GM11168 (cell line): ENCODE data around the gene MIR17HG.
"Not testable (repeated sequence)": the region's sequence is repeated elsewhere in the genome, so short reads cannot be mapped to it uniquely, and the experiment has no call there.

Source experiments
- in situ Hi-C: fragments of 300-500 bp; cut with MboI; formaldehyde crosslinking; loops from one replicate; pipeline ENCODE4 v1.12.0; 2022; ENCODE audit warnings: low sequenced_read_pairs; ENCODE audit not compliant: unreplicated experiment

MIR17HG gene

DNA sequence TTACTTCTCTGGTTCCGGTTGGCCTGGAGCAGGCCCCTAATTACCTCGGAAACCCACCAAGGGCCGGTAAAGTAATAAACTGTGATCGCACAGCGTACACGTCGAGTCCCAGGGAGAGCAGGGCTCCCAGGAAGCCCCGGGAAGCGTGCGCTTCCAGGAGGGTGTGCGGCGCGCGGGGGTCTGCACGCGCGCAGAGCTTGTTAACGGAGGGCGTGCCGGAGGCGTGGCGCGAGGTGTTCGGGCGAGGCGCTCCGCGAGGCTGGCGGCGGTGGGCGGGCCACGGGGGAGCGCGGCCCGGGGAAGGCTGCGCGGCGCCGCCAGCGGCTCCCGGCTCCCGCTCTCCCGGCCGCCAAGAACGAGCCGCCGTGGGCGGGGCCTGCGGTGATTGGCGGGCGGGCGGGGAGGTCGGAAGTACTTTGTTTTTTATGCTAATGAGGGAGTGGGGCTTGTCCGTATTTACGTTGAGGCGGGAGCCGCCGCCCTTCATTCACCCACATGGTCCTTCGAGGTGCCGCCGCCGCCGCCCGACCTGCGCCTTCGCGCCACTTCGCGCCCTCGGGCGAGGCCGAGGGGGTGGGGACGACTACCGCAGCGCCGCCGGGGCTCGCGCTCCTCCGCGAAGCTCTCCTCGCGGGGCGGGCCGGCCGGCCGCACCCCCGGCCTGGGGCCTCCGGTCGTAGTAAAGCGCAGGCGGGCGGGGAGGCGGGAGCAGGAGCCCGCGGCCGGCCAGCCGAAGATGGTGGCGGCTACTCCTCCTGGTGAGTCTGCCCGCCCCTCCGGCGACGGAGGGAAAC, at the start of gene MIR17HG:
Gene MIR17HG (plus strand): TSS at position 486 of the 794 bp plus-strand sequence.
- in situ Hi-C loops = no loop called here

DNA sequence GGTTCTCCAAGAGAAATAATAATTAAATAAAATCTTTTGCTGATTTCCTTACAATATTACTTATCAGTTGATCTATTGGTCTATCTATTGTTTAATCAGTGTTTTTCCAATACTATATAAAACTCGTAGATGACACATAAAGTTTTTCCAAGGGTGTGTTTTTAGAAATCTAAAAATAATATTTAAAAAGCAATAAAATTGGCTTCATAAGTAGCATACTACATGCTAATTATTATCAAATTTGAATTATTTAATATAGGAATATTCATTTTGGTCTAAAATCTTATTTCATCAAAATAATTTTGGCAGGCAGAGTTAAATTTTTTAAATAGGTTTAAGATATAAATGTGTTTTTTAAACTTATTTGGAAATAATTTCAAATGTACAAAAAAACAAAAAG, 49.4 kb upstream of the MIR17HG start:
- in situ Hi-C loops = no loop called here

- in situ Hi-C loops = no loop called here
Observed at GRCh38 chr13:91302111-91302510, 45.4 kb upstream of the MIR17HG start.

GRCh38 chr13:91303031-91303430, 44.5 kb upstream of the MIR17HG start:
- in situ Hi-C loops = no loop called here

DNA sequence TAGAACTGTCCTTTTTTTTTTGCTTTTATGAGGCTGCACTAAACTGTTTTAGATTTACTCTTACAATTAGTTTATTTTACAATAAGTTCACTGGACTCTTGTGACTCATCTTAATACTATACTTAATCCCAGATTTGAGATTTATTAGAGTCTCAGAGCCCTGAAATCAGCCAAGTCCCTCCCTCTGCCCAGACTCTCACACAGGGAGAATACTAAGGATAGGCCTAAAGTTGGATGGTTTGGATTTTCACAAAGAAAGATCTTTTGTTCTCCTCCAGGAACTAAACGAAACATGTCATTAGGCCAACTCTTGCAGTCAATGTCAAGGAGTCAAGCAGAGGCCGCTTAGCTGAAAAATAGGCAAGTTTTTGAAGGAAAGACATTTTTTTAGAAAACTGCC, 42.7 kb upstream of the MIR17HG start:
- in situ Hi-C loops = loop anchor here (5.0 kb wide), 1 partner anchor 48 kb away; no protein-coding TSS in a partner anchor

DNA sequence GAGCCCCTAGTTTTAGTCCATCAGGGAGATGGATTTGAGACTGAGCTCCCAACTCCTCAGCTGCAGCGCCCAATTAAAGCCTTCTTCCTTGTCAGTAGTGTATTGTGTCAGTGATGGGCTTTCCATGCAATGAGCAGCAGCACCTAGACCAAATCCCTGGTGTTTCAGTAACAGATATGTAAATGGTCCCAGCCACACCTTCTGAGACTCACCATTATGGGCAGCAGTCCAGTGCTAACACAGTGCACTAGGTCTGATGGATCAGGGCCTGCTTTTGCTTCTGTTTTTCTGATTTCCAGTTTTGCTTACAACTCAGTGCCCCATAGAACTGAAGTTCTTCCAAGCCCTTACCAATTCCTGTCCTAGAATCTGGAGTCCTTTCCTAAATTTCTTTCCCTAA, 41.8 kb upstream of the MIR17HG start:
- in situ Hi-C loops = loop anchor here (5.0 kb wide), 1 partner anchor 47 kb away; no protein-coding TSS in a partner anchor

GRCh38 chr13:91307887-91308286, 39.6 kb upstream of the MIR17HG start:
- in situ Hi-C loops = loop anchor here (5.0 kb wide), 1 partner anchor 44 kb away; no protein-coding TSS in a partner anchor

GRCh38 chr13:91308299-91308698, 39.2 kb upstream of the MIR17HG start:
- in situ Hi-C loops = loop anchor here (5.0 kb wide), 1 partner anchor 44 kb away; no protein-coding TSS in a partner anchor

DNA sequence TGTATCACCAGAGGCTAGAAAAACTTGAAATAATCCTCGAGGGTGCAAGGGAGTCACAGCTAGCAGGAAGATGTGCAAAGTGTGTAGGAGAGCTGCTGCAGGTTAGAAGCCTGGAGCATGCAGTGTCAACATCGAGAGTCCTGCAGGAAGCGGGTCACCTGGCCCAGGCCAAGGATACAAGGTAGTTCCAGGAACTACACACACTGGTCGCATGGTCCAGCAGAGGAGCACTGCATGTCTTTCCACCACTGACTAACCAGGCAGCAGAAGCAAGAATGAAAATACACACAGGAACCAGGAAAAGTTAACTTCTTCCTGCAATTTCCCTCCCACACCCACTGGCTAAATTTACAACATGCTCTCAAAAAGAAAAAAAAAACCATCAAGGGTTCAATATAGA, 36.0 kb upstream of the MIR17HG start:
- in situ Hi-C loops = no loop called here

DNA sequence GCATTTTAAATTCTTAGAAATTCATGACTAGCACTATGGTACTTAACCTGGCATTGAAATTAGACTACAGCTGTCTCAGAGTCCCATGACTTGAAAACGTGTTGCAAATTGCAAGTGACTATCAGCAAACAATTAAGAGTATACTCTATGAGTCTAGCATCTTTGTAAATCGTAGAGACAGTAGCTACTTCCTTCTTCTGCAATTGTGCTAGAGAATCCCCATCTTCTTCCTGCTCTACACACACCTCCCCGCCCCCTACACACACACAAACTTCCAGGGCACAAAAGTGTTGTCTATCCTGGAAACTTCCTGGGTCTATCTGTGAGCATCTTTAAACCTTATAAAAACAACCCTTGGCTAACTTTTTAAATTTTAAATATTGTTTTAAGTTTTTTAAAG, 35.2 kb upstream of the MIR17HG start:
- in situ Hi-C loops = no loop called here

- in situ Hi-C loops = no loop called here
Observed at GRCh38 chr13:91313103-91313502, 34.4 kb upstream of the MIR17HG start.

DNA sequence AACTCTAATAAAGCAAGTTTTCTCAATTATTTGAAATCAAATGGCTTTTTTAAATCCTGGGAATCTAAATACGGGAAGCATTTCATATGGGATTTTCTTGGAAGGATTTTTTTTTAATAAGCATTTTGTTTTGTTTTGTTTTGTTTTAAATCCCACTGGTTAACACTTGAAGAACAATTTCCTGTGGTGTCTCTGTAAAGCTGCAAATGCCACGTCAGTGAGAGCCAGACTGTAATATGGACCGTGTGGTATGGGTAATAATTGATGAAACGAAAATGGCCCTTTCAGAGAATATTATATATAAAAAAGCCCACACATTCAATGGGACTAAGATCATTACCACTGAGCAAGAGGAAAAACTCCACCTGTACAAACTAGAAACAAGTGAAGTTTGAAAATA, 33.9 kb upstream of the MIR17HG start:
- in situ Hi-C loops = no loop called here

- in situ Hi-C loops = no loop called here
Observed at GRCh38 chr13:91314888-91315287, 32.6 kb upstream of the MIR17HG start.

GRCh38 chr13:91318886-91319285, 28.6 kb upstream of the MIR17HG start:
- in situ Hi-C loops = no loop called here

DNA sequence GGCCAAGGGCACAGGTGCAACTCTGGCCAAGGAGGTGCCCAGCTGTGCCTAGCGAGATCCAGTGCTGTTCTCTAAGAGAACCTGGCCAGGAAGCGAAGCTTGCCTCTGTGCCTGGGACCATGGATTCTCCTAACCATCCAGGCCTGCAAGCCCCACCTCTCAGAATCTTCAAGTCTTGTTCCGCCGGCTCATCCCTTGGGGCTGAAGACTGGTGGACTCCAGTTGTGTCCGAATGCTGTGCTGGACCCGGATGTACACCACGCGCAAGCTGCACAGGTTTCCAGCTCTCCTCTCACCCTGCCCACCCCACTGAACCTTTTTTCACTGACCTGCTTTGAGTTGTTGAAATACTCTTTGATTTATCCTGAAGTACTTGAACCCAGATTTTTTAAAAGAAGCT, 27.5 kb upstream of the MIR17HG start:
- in situ Hi-C loops = no loop called here

- in situ Hi-C loops = not testable (repeated sequence)
Observed at GRCh38 chr13:91320990-91321389, 26.5 kb upstream of the MIR17HG start.

DNA sequence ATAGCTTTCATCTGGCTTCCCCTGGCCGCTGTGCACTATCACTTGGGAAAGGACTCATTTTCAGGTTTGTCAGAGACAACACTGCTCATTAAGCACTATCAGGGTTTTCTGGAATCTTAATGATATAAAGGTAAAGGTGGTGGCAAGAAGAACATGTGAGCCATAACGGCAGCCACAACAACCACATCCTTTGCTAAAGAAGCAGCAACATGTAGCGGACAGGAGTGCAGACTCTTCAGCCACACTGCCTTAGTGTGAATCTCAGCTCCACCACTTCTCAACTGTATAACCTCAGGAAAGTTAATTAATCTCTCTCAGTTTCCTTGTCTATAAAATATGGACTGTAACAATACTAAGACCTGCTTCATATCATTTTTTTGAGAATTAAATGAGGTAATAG, 24.1 kb upstream of the MIR17HG start:
- in situ Hi-C loops = no loop called here

DNA sequence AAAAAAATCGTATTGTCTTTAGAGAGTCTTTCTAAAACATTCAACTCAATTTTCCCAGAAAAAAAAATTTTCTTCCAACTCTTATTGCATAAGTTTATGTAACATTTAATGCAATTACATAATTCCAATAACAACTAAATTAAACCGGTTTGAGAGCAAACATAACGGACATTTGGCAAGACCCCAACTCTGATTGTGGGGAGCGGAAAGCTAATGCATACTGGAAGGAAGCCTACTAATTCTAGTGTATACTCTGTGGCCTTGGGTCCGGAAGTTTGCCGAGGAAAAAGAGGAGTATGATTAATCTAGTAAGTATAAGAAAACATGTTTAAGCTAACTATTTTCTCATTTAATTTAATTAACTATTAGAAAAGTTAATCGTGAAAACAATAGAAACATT, 21.3 kb upstream of the MIR17HG start:
- in situ Hi-C loops = no loop called here

- in situ Hi-C loops = no loop called here
Observed at GRCh38 chr13:91328726-91329125, 18.8 kb upstream of the MIR17HG start.

GRCh38 chr13:91329733-91330132, 17.8 kb upstream of the MIR17HG start:
- in situ Hi-C loops = no loop called here

DNA sequence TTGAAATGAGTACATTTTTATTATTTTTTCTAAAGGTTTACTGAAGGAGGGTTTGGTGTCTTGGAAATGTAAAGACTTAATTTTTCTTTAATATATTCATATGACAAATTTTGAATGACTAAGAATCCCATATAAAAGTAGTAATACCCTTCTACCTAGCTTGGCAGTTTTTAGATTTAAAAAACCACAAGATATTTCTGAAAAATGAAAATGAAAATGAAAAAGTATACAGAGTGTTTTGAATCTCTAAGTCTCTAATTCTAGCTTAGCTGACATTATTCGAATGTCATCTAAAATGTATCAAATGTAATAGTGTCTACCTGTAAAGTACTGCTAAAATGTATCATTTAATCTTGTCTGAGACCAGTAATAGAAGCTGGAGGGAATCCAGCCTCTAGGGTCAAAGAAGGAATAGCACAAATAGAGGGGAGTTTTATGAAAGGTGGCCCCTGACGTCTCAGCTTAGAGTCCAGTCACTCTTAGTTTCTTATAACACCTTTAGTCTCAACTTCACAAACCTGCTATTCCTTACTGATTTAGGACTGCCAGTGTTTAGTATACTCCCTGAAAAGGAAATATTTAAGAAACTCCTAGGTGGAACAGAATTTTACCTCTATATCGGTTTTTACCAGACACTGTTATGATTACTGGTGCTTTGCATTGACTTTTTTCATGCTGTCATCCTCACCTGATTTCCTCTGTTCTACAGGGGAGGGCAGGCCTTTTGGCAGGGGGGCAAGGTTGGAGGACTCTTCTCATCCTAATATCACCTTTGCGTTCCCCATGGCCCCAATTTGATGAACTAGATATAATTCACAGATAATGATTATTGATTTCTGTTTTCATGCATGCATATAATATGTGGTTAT, 16.2 kb upstream of the MIR17HG start:
- in situ Hi-C loops = no loop called here
